Aorta (tissue), 5 donors: Measurements from ENCODE around the gene IL18RAP. TPM values are rescaled to one million over a fixed set of nuclear protein-coding genes. Genes with fewer than 3 reads are reported as not detected.

Source experiments
- ATAC-seq: fragments of 200-7000 bp; cut with Tn5 transposase; one replicate; pipeline ENCODE4 v1.9.1; 2022; ENCODE audit warnings: moderate library complexity; ENCODE audit not compliant: low FRiP score
- DNase-seq, 2 donors: peaks; one replicate each; pipeline ENCODE4 v3.0.0-alpha.2; 2020
- H3K27ac ChIP-seq, 2 donors: one replicate each; pipeline ENCODE4 v1.5.1; 2013; ENCODE audit warnings: low read length in 2 of 2, mild to moderate bottlenecking in 2 of 2, moderate library complexity in 2 of 2, control low read depth in 1 of 2, inconsistent platforms in 1 of 2, low read depth in 1 of 2
- H3K27me3 ChIP-seq, 2 donors: one replicate each; pipeline ENCODE4 v1.6.1; 2013; ENCODE audit warnings: control low read depth in 1 of 2, low read length in 1 of 2, mild to moderate bottlenecking in 1 of 2, moderate library complexity in 1 of 2; ENCODE audit not compliant: insufficient read depth in 2 of 2, control insufficient read depth in 1 of 2
- H3K36me3 ChIP-seq, 2 donors: one replicate each; pipeline ENCODE4 v1.6.1; 2013; ENCODE audit warnings: control low read depth in 1 of 2, low read length in 1 of 2, mild to moderate bottlenecking in 1 of 2; ENCODE audit not compliant: insufficient read depth in 2 of 2, control insufficient read depth in 1 of 2
- H3K4me1 ChIP-seq, 2 donors: one replicate each; pipeline ENCODE4 v1.6.1; 2013; ENCODE audit warnings: low read length in 2 of 2, control low read depth in 1 of 2, mild to moderate bottlenecking in 1 of 2, moderate library complexity in 1 of 2; ENCODE audit not compliant: insufficient read depth in 2 of 2, control insufficient read depth in 1 of 2
- H3K4me3 ChIP-seq, 2 donors: one replicate each; pipeline ENCODE4 v1.5.1; 2013; ENCODE audit warnings: low read length in 2 of 2, control low read depth in 1 of 2, mild to moderate bottlenecking in 1 of 2
- H3K9me3 ChIP-seq: one replicate; pipeline ENCODE4 v1.6.1; 2013; ENCODE audit warnings: mild to moderate bottlenecking, low read length; ENCODE audit not compliant: control insufficient read depth
- WGBS, 2 donors: extraction: QIAGEN DNeasy Blood & Tissue Kit; methylation state at CpG; one replicate each; pipeline ENCODE4 v1.1.7; 2013; 5-methylcytosine and 5-hydroxymethylcytosine counted together
- intact Hi-C, 2 donors: fragments of 100-400 bp; cut with DNase I; formaldehyde crosslinking; loops; one replicate each; pipeline versions ENCODE4 v1.14.2 to v1.15.0; 2022
- polyA plus RNA-seq, 2 donors: library from polyadenylated mRNA; stranded (reverse); fragments of 200-250 nt; gene quantifications; one replicate each; pipeline ENCODE4 v1.2.3, GENCODE V29; 2013
- total RNA-seq, 2 donors: library from RNA; stranded (reverse); fragmentation: NEBNext Ultra II Directional; extraction: Animal tissue kit (Norgen Biotek cat#: 25700); gene quantifications; one replicate each; pipeline ENCODE4 v1.2.1, GENCODE V29; 2021
- donor health status: healthy with polysubstance abuse.
- donor health status: Bipolar disorder and iron deficiency.
- donor health status: DM: no; HTN: no; CAD: no.
- donor health status: DM: no; HTN: no; CAD: no.
- donor health status: DM: yes; HTN: yes; CAD: no.

IL18RAP gene
- total and polyA plus RNA-seq, 4 donors = 0.63 to 6.3 (median 1.9) TPM; not detected in 1

GRCh38 chr2:102392096-102392495 is 30.9 kb upstream of the IL18RAP start:
- DNase-seq (no peak), ATAC-seq (no peak)
- WGBS, 2 donors = 78 to 82% methylated on average over 3 of the region's 3 CpGs
- Histone ChIP-seq H3K27ac (no peak overlapping the region), H3K4me1 (no peaks in the 10 kb centered on the region), H3K4me3 (no peak overlapping the region), H3K36me3 (no peaks in the 10 kb centered on the region), H3K27me3 (no peaks in the 10 kb centered on the region), H3K9me3 (no peaks in the 10 kb centered on the region)
- intact Hi-C loops = no loop called here

GRCh38 chr2:102392942-102393341 is 30.0 kb upstream of the IL18RAP start:
- Histone ChIP-seq H3K36me3 (no peaks in the 10 kb centered on the region), H3K27ac (no peak overlapping the region), H3K27me3 (no peaks in the 10 kb centered on the region), H3K4me1 (no peaks in the 10 kb centered on the region), H3K4me3 (no peak overlapping the region), H3K9me3 (no peaks in the 10 kb centered on the region)
- WGBS, 2 donors = 34 to 39% methylated on average over 1 of the region's 1 CpG
- no peak for DNase-seq
- no peak for ATAC-seq
- intact Hi-C loops = no loop called here

- Histone ChIP-seq H3K4me1 (no peaks in the 10 kb centered on the region), H3K36me3 (no peaks in the 10 kb centered on the region), H3K27ac (no peak overlapping the region), H3K27me3 (no peaks in the 10 kb centered on the region), H3K9me3 (no peaks in the 10 kb centered on the region), H3K4me3 (no peak overlapping the region)
- ATAC-seq (no peak), DNase-seq (no peak)
- intact Hi-C loops = no loop called here
- 70 to 89% methylated on average over 2 of the region's 2 CpGs for WGBS, 2 donors
Observed at GRCh38 chr2:102396012-102396411, 26.9 kb upstream of the IL18RAP start.

- WGBS, 2 donors = 81 to 82% methylated on average over 6 of the region's 6 CpGs
- Histone ChIP-seq H3K36me3 (no peaks in the 10 kb centered on the region), H3K9me3 (no peaks in the 10 kb centered on the region), H3K27ac (no peak overlapping the region), H3K4me1 (no peaks in the 10 kb centered on the region), H3K4me3 (no peak overlapping the region), H3K27me3 (no peaks in the 10 kb centered on the region)
- no peak for DNase-seq
- intact Hi-C loops = no loop called here
- ATAC-seq = no peak
Observed at GRCh38 chr2:102397209-102397608, 25.8 kb upstream of the IL18RAP start.

GRCh38 chr2:102399499-102400141 is 23.3 kb upstream of the IL18RAP start:
- no peaks in the 10 kb centered on the region for H3K9me3 ChIP-seq
- ATAC-seq (no peak), DNase-seq (no peak)
- H3K4me3 ChIP-seq = no peak overlapping the region
- H3K27ac ChIP-seq = no peak overlapping the region
- WGBS, 2 donors = 82 to 84% methylated on average over 7 of the region's 7 CpGs
- H3K4me1 ChIP-seq = no peaks in the 10 kb centered on the region
- no peaks in the 10 kb centered on the region for H3K36me3 ChIP-seq
- intact Hi-C loops = no loop called here
- H3K27me3 ChIP-seq = no peaks in the 10 kb centered on the region

GRCh38 chr2:102401456-102401855 is 21.5 kb upstream of the IL18RAP start:
- H3K4me1 ChIP-seq = no peaks in the 10 kb centered on the region
- H3K27me3 ChIP-seq = no peaks in the 10 kb centered on the region
- H3K4me3 ChIP-seq = no peak overlapping the region
- DNase-seq (no peak), ATAC-seq (no peak)
- H3K9me3 ChIP-seq = no peaks in the 10 kb centered on the region
- H3K36me3 ChIP-seq = no peaks in the 10 kb centered on the region
- H3K27ac ChIP-seq = no peak overlapping the region
- intact Hi-C loops = no loop called here

- DNase-seq (no peak), ATAC-seq (no peak)
- H3K9me3 ChIP-seq = no peaks in the 10 kb centered on the region
- H3K36me3 ChIP-seq = no peaks in the 10 kb centered on the region
- intact Hi-C loops = no loop called here
- H3K4me3 ChIP-seq = no peak overlapping the region
- no peaks in the 10 kb centered on the region for H3K4me1 ChIP-seq
- H3K27me3 ChIP-seq = no peaks in the 10 kb centered on the region
- WGBS, 2 donors = 85 to 89% methylated on average over 2 of the region's 2 CpGs
- H3K27ac ChIP-seq = no peak overlapping the region
Observed at GRCh38 chr2:102401865-102402264, 21.1 kb upstream of the IL18RAP start.

- Histone ChIP-seq H3K4me1 (no peaks in the 10 kb centered on the region), H3K27me3 (no peaks in the 10 kb centered on the region), H3K36me3 (no peaks in the 10 kb centered on the region), H3K4me3 (no peak overlapping the region), H3K27ac (no peak overlapping the region), H3K9me3 (no peaks in the 10 kb centered on the region)
- WGBS, 2 donors = 95 to 99% methylated on average over 3 of the region's 3 CpGs
- DNase-seq (no peak), ATAC-seq (no peak)
- intact Hi-C loops = no loop called here
Observed at GRCh38 chr2:102410952-102411351, 12.0 kb upstream of the IL18RAP start.

GRCh38 chr2:102412199-102412598 is 10.8 kb upstream of the IL18RAP start:
- no peaks in the 10 kb centered on the region for H3K36me3 ChIP-seq
- H3K27me3 ChIP-seq = no peaks in the 10 kb centered on the region
- H3K27ac ChIP-seq = no peak overlapping the region
- no peaks in the 10 kb centered on the region for H3K4me1 ChIP-seq
- intact Hi-C loops = no loop called here
- H3K9me3 ChIP-seq = no peaks in the 10 kb centered on the region
- 80 to 81% methylated on average over 3 of the region's 3 CpGs for WGBS, 2 donors
- no peak for ATAC-seq
- no peak overlapping the region for H3K4me3 ChIP-seq
- DNase-seq = no peak
